H1 (cell line): Measurements from ENCODE around the gene WNT7A. TPM values are rescaled to one million over a fixed set of nuclear protein-coding genes. Genes with fewer than 3 reads are reported as not detected.

Experiments used
- CTCF ChIA-PET: fragments of 300-600 bp; sonication (Branson Sonifier 250); formaldehyde crosslinking; loops from one replicate; lab custom pipeline; 2021; ENCODE audit not compliant: partially characterized antibody; lab: Charles Lee
- POLR2A ChIA-PET: fragments of 300-600 bp; sonication (Branson Sonifier 250); formaldehyde crosslinking; loops from one replicate; lab custom pipeline; 2021; ENCODE audit warnings: inconsistent platforms; ENCODE audit not compliant: partially characterized antibody; lab: Charles Lee
- DNase-seq, 2 experiments: peaks; one replicate each; pipeline versions ENCODE4 v3.0.0 to v3.0.0-alpha.2; 2010 to 2022; ENCODE audit warnings: low spot score in 2 of 2, low read depth in 1 of 2, mixed read lengths in 1 of 2
- FAIRE-seq: peaks from 2 replicates; lab custom pipeline; 2011; peaks lifted over from hg19 to GRCh38; lab: Jason Lieb, UNC
- H2AFZ ChIP-seq: 2 replicates; pipeline ENCODE4 v1.8.1; 2012; ENCODE audit warnings: low read length, inconsistent platforms
- H2AK5ac ChIP-seq: 2 replicates; pipeline ENCODE4 v1.6.1; 2013; ENCODE audit warnings: low read depth, low read length
- H2BK120ac ChIP-seq: replicated peaks from 2 replicates; pipeline ENCODE3; 2013; ENCODE audit warnings: low read depth, low read length, inconsistent platforms
- H2BK12ac ChIP-seq: 2 replicates; pipeline ENCODE4 v1.6.1; 2013; ENCODE audit warnings: low read depth, low read length
- H2BK15ac ChIP-seq: 2 replicates; pipeline ENCODE4 v1.6.1; 2013; ENCODE audit warnings: low read length
- H2BK20ac ChIP-seq: 2 replicates; pipeline ENCODE4 v1.6.1; 2013; ENCODE audit warnings: low read length
- H2BK5ac ChIP-seq: 2 replicates; pipeline ENCODE4 v1.6.1; 2013; ENCODE audit warnings: low read depth, low read length
- H3K14ac ChIP-seq: 2 replicates; pipeline ENCODE4 v1.6.1; 2013; ENCODE audit warnings: inconsistent platforms; ENCODE audit not compliant: insufficient read length
- H3K18ac ChIP-seq: 2 replicates; pipeline ENCODE4 v1.6.1; 2013; ENCODE audit warnings: low read length; ENCODE audit errors: extremely low read depth
- H3K23ac ChIP-seq: 2 replicates; pipeline ENCODE4 v1.6.1; 2013; ENCODE audit warnings: inconsistent platforms; ENCODE audit not compliant: insufficient read length
- H3K23me2 ChIP-seq: 2 replicates; pipeline ENCODE4 v1.6.1; 2013; ENCODE audit warnings: low read depth, low read length
- H3K27ac ChIP-seq: 2 replicates; pipeline ENCODE4 v1.6.1; 2011; ENCODE audit warnings: low read depth, low read length, inconsistent platforms
- H3K27me3 ChIP-seq, 4 experiments: replicated peaks in 1 of 4; 1 replicate in 1 of 4; 2 replicates in 3 of 4; pipeline versions ENCODE4 v1.6.1 to v1.8.1; 2011 to 2013; ENCODE audit warnings: low read length in 3 of 4, mild to moderate bottlenecking in 3 of 4, inconsistent platforms in 2 of 4, mixed read lengths in 2 of 4, moderate library complexity in 1 of 4; ENCODE audit not compliant: control insufficient read depth in 3 of 4, insufficient read depth in 3 of 4; ENCODE audit errors: extremely low read depth in 1 of 4
- H3K36me3 ChIP-seq, 4 experiments: 2 replicates each; pipeline versions ENCODE4 v1.6.1 to v1.8.1; 2011 to 2013; ENCODE audit warnings: mild to moderate bottlenecking in 4 of 4, low read length in 3 of 4, moderate library complexity in 2 of 4, control low read depth in 1 of 4, inconsistent platforms in 1 of 4; ENCODE audit not compliant: insufficient read depth in 4 of 4, control insufficient read depth in 2 of 4
- H3K4ac ChIP-seq: replicated peaks from 2 replicates; pipeline ENCODE3; 2013; ENCODE audit warnings: low read length, low read depth, mixed read lengths, inconsistent platforms; ENCODE audit not compliant: insufficient read length
- H3K4me1 ChIP-seq, 4 experiments: replicated peaks in 1 of 4; 1 replicate in 1 of 4; 2 replicates in 3 of 4; pipeline versions ENCODE4 v1.6.1 to v1.8.1; 2011 to 2013; ENCODE audit warnings: low read length in 3 of 4, inconsistent platforms in 2 of 4, mixed read lengths in 1 of 4; ENCODE audit not compliant: insufficient read depth in 4 of 4, control insufficient read depth in 3 of 4
- H3K4me2 ChIP-seq, 2 experiments: 2 replicates each; pipeline versions ENCODE4 v1.6.1 to v1.8.1; 2011 to 2013; ENCODE audit warnings: low read depth in 2 of 2, low read length in 2 of 2, control low read depth in 1 of 2, inconsistent platforms in 1 of 2, mild to moderate bottlenecking in 1 of 2; ENCODE audit not compliant: insufficient read depth in 1 of 2
- H3K4me3 ChIP-seq, 4 experiments: fragments of 200-600, 300-600 bp in 1 of 4; sonication (generic), shearing (Covaris generic), sonication (Bioruptor Twin) in 1 of 4; 2 replicates each; pipeline versions ENCODE4 v1.5.1 to v1.8.1; 2011 to 2016; ENCODE audit warnings: low read length in 4 of 4, low read depth in 3 of 4, control low read depth in 2 of 4, inconsistent platforms in 2 of 4, mild to moderate bottlenecking in 2 of 4, mixed read lengths in 1 of 4, moderate library complexity in 1 of 4; ENCODE audit not compliant: insufficient read depth in 2 of 4; ENCODE audit errors: extremely low read depth in 1 of 4
- H3K56ac ChIP-seq: replicated peaks from 2 replicates; pipeline ENCODE3; 2013; ENCODE audit warnings: low read depth, mild to moderate bottlenecking, mixed read lengths, low read length, inconsistent platforms; ENCODE audit not compliant: insufficient read length
- H3K79me1 ChIP-seq: 2 replicates; pipeline ENCODE4 v1.6.1; 2013; ENCODE audit warnings: low read depth, low read length, control low read depth
- H3K79me2 ChIP-seq, 2 experiments: 2 replicates each; pipeline versions ENCODE4 v1.6.1 to v1.8.1; 2012 to 2013; ENCODE audit warnings: low read length in 2 of 2, mild to moderate bottlenecking in 2 of 2, inconsistent platforms in 1 of 2; ENCODE audit not compliant: insufficient read depth in 2 of 2, control insufficient read depth in 1 of 2
- H3K9ac ChIP-seq, 4 experiments: replicated peaks in 1 of 4; 1 replicate in 1 of 4; 2 replicates in 3 of 4; pipeline versions ENCODE4 v1.6.1 to v1.8.1; 2011 to 2013; ENCODE audit warnings: low read depth in 3 of 4, low read length in 3 of 4, control low read depth in 2 of 4, mild to moderate bottlenecking in 2 of 4, moderate library complexity in 2 of 4, inconsistent platforms in 1 of 4; ENCODE audit errors: extremely low read depth in 1 of 4
- H3K9me3 ChIP-seq, 2 experiments: 2 replicates each; pipeline versions ENCODE4 v1.6.1 to v1.8.1; 2012 to 2013; ENCODE audit warnings: mild to moderate bottlenecking in 2 of 2, moderate library complexity in 2 of 2, control low read depth in 1 of 2, inconsistent platforms in 1 of 2, low read depth in 1 of 2, low read length in 1 of 2, mixed read lengths in 1 of 2; ENCODE audit not compliant: insufficient read depth in 2 of 2
- H4K20me1 ChIP-seq, 2 experiments: replicated peaks in 1 of 2; 2 replicates each; pipeline versions ENCODE3 to v1.8.1; 2011 to 2013; ENCODE audit warnings: inconsistent platforms in 2 of 2, low read length in 2 of 2, mild to moderate bottlenecking in 1 of 2; ENCODE audit not compliant: insufficient read depth in 2 of 2, control insufficient read depth in 1 of 2
- H4K5ac ChIP-seq: 2 replicates; pipeline ENCODE4 v1.6.1; 2013; ENCODE audit warnings: low read length, low read depth, mixed read lengths, inconsistent platforms; ENCODE audit not compliant: insufficient read length
- H4K8ac ChIP-seq: 2 replicates; pipeline ENCODE4 v1.8.0; 2013; ENCODE audit warnings: mild to moderate bottlenecking, moderate library complexity, low read length, inconsistent platforms; ENCODE audit not compliant: insufficient read depth; ENCODE audit errors: extremely low read depth
- H4K91ac ChIP-seq: replicated peaks from 2 replicates; pipeline ENCODE3; 2013; ENCODE audit warnings: low read length, mixed read lengths, inconsistent platforms; ENCODE audit not compliant: insufficient read length
- HDAC6 ChIP-seq: IDR thresholded peaks from one replicate; pipeline ENCODE4 v1.7.1; 2012; ENCODE audit warnings: low read depth, mild to moderate bottlenecking, inconsistent platforms, low read length, moderate library complexity
- KDM1A ChIP-seq: fragments of 200-600, 300-600 bp; sonication (generic); IDR thresholded peaks from 2 replicates; pipeline ENCODE4 v1.7.1; 2016; ENCODE audit warnings: mild to moderate bottlenecking, low read length, borderline replicate concordance
- MAFK ChIP-seq: IDR thresholded peaks from 2 replicates; pipeline ENCODE4 v1.6.1; 2012; ENCODE audit warnings: low read depth, mild to moderate bottlenecking, improper control_type of control experiment, low read length
- NANOG ChIP-seq: IDR thresholded peaks from 2 replicates; pipeline ENCODE4 v1.6.1; 2011; ENCODE audit warnings: low read length, low read depth, mild to moderate bottlenecking, inconsistent platforms; ENCODE audit not compliant: insufficient read depth, poor library complexity, severe bottlenecking
- POLR2A ChIP-seq, 2 experiments: IDR thresholded peaks; 1 replicate in 1 of 2; 2 replicates in 1 of 2; pipeline ENCODE4 v1.6.1; 2011; ENCODE audit warnings: low read depth in 2 of 2, low read length in 2 of 2, mild to moderate bottlenecking in 2 of 2; ENCODE audit errors: control extremely low read depth in 1 of 2
- RBBP5 ChIP-seq: IDR thresholded peaks from 2 replicates; pipeline ENCODE4 v1.7.1; 2012; ENCODE audit warnings: low read depth, mild to moderate bottlenecking, inconsistent platforms, low read length, moderate library complexity, borderline replicate concordance
- RXRA ChIP-seq: IDR thresholded peaks from 2 replicates; pipeline ENCODE4 v1.6.1; 2011; ENCODE audit warnings: low read depth, mild to moderate bottlenecking, low read length, moderate library complexity; ENCODE audit not compliant: insufficient read depth
- SP4 ChIP-seq: IDR thresholded peaks from 2 replicates; pipeline ENCODE4 v1.6.1; 2012; ENCODE audit warnings: low read length, inconsistent platforms
- TBP ChIP-seq: IDR thresholded peaks from 2 replicates; pipeline ENCODE4 v1.6.1; 2011; ENCODE audit warnings: low read depth, low read length, improper control_type of control experiment
- YY1 ChIP-seq: IDR thresholded peaks from 2 replicates; pipeline ENCODE4 v1.6.1; 2011; ENCODE audit warnings: low read depth, mild to moderate bottlenecking, low read length
- WGBS, 2 experiments: shearing (Covaris generic) in 1 of 2; methylation state at CpG; one replicate each; pipeline versions ENCODE4 v1.1.6 to v1.1.7; 2013 to 2015; ENCODE audit warnings: low lambda C conversion rate in 2 of 2, mixed read lengths in 2 of 2, inconsistent platforms in 1 of 2, low coverage in 1 of 2, missing lambda C conversion rate in 1 of 2; ENCODE audit not compliant: insufficient replicate concordance in 2 of 2, insufficient coverage in 1 of 2, insufficient read length in 1 of 2; ENCODE audit errors: extremely low coverage in 1 of 2, missing lambda C conversion rate in 1 of 2; 5-methylcytosine and 5-hydroxymethylcytosine counted together
- polyA plus RNA-seq, 7 experiments: library from polyadenylated mRNA; depleted of rRNA in 3 of 7; stranded (reverse) in 5 of 7; unstranded in 2 of 7; fragments of >200 nt in 5 of 7; fragments of 200-250 nt in 2 of 7; gene quantifications; 1 replicate in 5 of 7; 2 replicates in 1 of 7; 4 replicates in 1 of 7; pipeline versions ENCODE4 v1.2.1 to v1.2.3, GENCODE V29; 2011 to 2013; ENCODE audit warnings: missing spikeins in 2 of 7, mixed read lengths in 2 of 7
- total RNA-seq: library from RNA; stranded (reverse); fragmentation: NEBNext Ultra II Directional; extraction: Animal tissue kit (Norgen Biotek cat#: 25700); gene quantifications from 2 replicates; pipeline ENCODE4 v1.2.1, GENCODE V29; 2021
- TF ChIP-seq, protein P1 (sequence below): IDR thresholded peaks from 2 replicates; pipeline ENCODE4 v1.6.1; 2012; ENCODE audit warnings: low read length, inconsistent platforms
- TF ChIP-seq, protein P2 (sequence below): IDR thresholded peaks from 2 replicates; pipeline ENCODE4 v1.6.1; 2011; ENCODE audit warnings: low read depth, mild to moderate bottlenecking, low read length; ENCODE audit not compliant: insufficient read depth

The WNT7A gene
- total and polyA plus RNA-seq, 2 of the 8 experiments (the other 6 are each of a cell fraction or from before 2014, with no cell fraction given): 0.02 TPM; not detected in 1

DNA sequence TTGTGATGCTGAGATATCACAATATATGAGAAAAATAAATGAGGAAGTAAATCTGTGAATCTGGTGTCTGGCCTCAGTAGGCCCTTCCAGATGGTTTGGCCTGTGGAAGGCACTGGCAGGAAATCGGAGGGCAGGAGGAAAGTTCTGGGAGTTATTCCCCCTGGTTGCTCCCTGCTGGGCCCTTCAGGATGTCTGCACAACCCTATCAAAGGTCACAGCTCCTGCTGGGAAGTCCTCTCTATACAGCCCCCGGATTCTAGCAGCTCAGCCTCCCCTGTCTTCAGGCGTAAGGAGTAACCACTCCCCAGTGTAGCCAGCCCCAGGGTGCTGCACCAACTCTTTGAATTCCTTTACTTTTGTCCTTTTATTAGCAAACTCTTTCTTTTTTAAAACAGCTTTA, 56.2 kb downstream of the WNT7A start:
- Histone ChIP-seq H3K4me2 (no peak overlapping the region), H3K56ac (no peak overlapping the region), H3K9me3 (peaks cover 0 to 4% of the 10 kb centered on the region in 2 experiments; a peak in 1 of 4 replicates), H3K18ac (no peak overlapping the region), H4K20me1 (no peaks in the 10 kb centered on the region), H3K23me2 (no peaks in the 10 kb centered on the region), H4K5ac (no peak overlapping the region), H3K27ac (no peak overlapping the region), H3K23ac (no peak overlapping the region), H3K14ac (no peak overlapping the region), H3K79me2 (no peaks in the 10 kb centered on the region), H3K36me3 (no peaks in the 10 kb centered on the region), H2BK20ac (no peak overlapping the region), H3K9ac (no peak overlapping the region), H2AK5ac (no peak overlapping the region), H2AFZ (no peak overlapping the region), H3K4ac (no peak overlapping the region), H4K8ac (no peak overlapping the region), H3K4me3 (no peak overlapping the region), H3K27me3 (no peaks in the 10 kb centered on the region; a peak in 1 of 7 replicates), H2BK120ac (no peak overlapping the region), H2BK15ac (no peak overlapping the region), H3K79me1 (no peaks in the 10 kb centered on the region), H3K4me1 (peaks cover 0 to 2% (median 0%) of the 10 kb centered on the region in 4 experiments; a peak in 1 of 7 replicates), H2BK5ac (no peak overlapping the region), H2BK12ac (no peak overlapping the region), H4K91ac (no peak overlapping the region)
- CTCF ChIA-PET: interaction anchor here (1.3 to 1.6 kb wide), 3 partner anchors 10 to 594 kb away, joined by 3 to 5 read pairs (median 4); no protein-coding TSS in a partner anchor
- FAIRE-seq (no peak), DNase-seq (no peak)
- 90% methylated on average over 3 of the region's 3 CpGs; no CpG with 5 or more reads in 1 of the 2 experiments for whole genome bisulfite sequencing, 2 experiments
- POLR2A ChIA-PET: no interaction called here
- TF ChIP-seq HDAC6 (no peak), YY1 (no peak), NANOG (no peak), MAFK (no peak), POLR2A (IDR thresholded peaks at IDR 0.05; ENCODE audit: control extremely low read depth in 1 of 2, low read depth in 2 of 2, low read length in 2 of 2) (no peak), RBBP5 (no peak), KDM1A (no peak), RXRA (no peak), SP4 (no peak), TBP (no peak)
- TF ChIP-seq, protein P1, sequence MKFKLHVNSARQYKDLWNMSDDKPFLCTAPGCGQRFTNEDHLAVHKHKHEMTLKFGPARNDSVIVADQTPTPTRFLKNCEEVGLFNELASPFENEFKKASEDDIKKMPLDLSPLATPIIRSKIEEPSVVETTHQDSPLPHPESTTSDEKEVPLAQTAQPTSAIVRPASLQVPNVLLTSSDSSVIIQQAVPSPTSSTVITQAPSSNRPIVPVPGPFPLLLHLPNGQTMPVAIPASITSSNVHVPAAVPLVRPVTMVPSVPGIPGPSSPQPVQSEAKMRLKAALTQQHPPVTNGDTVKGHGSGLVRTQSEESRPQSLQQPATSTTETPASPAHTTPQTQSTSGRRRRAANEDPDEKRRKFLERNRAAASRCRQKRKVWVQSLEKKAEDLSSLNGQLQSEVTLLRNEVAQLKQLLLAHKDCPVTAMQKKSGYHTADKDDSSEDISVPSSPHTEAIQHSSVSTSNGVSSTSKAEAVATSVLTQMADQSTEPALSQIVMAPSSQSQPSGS: no peak
- TF ChIP-seq, protein P2, sequence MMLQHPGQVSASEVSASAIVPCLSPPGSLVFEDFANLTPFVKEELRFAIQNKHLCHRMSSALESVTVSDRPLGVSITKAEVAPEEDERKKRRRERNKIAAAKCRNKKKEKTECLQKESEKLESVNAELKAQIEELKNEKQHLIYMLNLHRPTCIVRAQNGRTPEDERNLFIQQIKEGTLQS: no peak
